ENCODE measurements around the gene GALNT10.

Gene GALNT10

DNA sequence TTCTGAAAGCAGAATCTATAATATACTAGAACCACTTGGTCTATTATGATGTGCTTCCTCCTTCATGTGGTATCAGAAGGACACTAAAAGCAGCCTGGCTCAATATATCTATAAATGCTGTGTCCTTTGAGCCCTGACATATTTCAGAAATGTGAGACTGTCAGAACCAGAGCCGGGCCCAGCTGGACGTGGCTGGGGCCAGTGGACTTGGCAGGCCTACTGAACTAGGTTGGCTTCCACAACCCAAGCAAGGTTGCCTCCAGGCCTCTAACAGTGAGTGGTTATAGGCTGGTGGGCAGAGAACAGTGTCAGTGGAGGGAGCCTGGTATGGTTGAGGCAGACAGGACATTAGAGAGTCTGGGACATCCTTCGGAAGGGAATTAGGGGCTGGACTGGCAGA lies 78.9 kb downstream of the GALNT10 start:
- no peak for DNase-seq

DNA sequence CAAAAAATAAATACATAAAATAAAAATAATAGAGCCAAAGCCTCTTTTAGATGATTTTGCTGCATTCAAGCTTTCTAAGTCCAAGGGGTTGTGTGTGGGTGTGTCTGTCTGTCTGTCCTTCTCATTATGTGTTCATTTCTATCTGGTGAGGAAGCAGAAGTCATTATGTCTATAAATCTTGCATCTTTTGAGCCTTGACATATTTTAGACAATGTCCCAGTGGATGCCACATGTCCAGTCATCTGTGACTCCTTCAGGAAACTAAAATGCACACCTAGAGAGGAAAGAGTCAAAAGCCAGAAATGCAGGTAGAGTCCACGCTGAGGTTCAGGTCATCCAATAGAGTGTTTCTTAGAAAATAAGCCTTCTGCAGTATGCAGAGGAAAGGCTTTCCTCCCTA lies 80.9 kb downstream of the GALNT10 start:
- no peak for DNase-seq

- DNase-seq = peak; percentile 16
Observed at GRCh38 chr5:154271936-154272514, 81.5 kb downstream of the GALNT10 start.

DNA sequence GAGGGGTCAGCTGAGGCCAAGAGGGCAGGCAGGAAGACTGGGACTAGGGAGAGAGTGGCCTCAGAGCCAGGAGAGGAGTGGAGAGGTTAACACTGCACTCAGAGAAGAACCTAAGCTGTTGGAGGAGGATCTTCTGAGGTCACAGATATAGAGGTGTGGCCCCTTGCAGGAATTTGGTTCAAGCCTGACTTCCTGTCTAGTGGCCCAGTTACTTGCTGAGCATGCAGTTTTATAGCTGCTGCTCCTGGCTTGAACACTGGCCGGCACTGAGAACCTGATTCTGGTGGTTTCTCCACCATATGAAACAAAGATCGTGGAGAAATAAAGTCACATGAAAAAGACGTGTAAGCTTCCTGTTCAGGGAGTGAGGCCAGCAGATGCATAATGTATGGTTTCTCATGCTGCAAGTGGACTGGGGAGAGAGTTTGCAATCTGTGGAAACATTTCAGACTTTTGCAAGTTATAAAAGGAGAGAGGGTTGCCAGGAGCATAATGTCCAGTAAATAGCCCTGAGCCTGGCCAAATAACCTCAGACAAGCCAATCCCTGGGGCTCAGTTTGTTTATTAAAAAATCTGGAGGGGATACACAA lies 82.6 kb downstream of the GALNT10 start:
- DNase-seq = no peak

DNA sequence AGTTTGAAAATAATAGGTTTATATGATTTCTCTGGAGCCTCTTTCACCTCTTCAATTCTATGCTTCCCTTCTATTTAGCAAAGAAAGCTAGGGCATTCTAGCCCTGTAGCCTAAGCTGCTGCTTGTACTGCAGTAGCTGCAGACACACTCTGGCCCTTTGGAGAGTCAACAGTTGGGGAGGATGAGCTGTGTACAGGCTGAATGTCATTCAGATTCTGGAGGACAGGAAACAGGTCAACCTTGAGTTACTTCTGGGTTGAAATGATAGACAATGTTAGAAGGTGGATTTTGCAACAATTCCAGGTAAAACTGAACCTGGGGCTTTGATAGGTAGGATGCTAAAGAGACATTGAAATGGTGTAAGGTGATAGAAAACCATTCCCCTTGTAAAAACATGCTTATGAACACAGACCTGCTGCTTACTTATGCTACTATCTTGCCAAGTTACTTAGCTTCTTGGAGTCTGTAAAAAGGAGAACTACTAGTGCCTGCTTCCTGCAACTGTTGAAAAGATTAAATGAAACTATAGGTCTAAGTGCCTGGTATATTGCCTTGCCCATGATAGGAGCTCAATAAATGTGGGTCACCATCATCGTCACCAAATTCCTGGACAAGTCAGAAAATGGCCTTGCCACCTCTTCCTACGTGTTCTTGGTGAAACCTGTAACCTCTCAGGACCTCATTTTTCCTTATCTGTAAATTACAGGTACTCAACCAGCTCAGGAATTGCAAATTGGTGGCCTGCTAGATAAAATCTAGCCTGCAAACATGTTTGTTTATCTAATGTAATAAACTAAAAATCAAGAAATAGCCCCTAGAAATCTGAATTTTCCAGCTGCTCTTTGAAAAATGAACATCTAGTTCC lies 83.7 kb downstream of the GALNT10 start:
- no peak for DNase-seq

- DNase-seq = no peak
Observed at GRCh38 chr5:154274828-154275185, 84.3 kb downstream of the GALNT10 start.

DNA sequence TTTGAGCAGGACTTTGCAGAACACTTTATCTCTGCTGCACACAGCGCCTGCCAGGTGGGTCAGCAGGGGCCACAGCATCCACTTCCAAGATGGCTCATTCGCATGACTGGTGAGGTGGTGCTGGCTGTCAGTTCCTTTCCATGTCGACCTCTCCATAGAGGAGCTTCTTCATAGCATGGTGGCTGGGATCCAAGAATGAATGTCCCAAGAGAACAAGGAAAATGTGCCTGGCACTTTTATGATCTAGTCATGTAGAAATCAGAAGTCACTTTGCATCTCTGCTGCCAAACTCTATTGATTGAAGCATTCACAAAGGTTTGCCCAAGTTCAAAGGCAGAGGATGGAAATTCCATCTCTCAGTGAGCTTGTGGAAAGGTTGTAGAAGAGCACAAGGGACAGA lies 85.0 kb downstream of the GALNT10 start:
- no peak for DNase-seq

DNA sequence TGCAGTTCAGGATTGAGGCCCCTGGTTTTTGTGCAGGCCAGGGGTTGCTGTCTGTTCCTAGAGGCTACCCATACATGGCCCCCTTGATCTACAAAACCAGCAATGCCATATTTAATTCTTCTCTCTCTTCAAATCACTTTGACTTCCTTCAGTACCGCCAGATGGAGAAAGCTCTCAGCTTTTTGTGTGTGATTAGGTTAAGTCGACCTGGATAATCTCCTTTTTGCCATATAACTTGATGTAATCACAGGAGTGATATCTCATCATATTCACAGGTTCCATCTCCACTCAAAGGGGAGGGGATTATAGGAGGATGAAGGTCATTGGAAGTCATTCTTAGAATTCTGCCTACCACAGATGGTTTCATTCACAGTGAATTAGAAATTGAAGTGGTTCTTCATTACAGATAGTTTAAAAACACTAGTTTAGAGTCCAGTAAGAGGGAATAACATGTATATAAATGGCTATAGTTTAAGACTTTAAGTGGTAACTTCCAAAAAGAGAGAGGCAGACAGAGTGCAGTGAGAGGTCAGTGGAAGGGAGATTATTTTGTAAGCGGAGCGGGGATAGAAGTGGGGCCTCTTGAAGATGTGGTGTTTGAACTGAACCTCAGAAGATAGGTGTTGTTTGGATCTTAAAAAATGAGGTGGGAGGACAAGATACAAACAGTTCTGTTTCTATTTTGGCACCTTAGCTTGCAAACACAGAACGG lies 85.9 kb downstream of the GALNT10 start:
- peak; percentile 51 for DNase-seq

GRCh38 chr5:154276973-154277331 lies 86.4 kb downstream of the GALNT10 start:
- no peak for DNase-seq

DNA sequence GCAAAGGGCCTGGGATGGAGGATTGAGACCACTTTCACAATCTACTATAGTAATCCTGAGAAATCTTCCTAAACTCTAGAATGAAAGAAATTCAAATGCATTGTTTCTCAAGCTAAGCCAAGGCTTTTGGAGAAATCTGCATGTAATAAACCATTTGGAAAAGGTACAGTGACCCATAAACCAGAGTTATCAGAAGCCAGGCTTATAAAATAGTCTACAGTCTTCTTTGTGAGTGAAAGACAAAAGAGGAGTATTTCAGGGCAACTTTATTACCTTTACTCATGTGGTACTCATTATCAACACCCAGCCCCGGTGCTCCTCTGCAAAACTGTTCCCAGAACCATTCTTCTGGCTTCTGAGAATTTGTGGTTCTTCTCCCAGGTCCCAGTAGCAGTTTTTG lies 87.0 kb downstream of the GALNT10 start:
- no peak for DNase-seq

GRCh38 chr5:154278186-154278585 lies 87.7 kb downstream of the GALNT10 start:
- DNase-seq = no peak

DNA sequence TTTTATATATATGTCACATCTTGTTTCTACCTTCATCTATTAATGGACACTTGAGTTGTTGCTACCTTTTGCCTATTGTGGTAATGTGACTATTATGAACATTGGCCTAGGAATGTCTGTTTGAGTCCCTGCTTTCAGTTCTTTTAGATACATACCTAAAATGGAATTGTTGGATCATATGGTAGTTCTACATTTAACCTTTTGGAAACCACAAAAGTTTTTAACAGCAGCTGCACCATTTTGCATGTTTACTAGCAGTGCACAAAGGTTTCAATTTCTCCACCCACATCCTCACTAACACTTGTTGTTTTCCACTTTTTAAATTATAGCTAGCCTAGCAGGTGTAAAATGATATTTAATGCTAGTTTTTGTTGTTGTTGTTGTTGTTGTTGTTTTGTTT lies 88.4 kb downstream of the GALNT10 start:
- no peak for DNase-seq

- DNase-seq = no peak
Observed at GRCh38 chr5:154284433-154284832, 93.9 kb downstream of the GALNT10 start.

DNA sequence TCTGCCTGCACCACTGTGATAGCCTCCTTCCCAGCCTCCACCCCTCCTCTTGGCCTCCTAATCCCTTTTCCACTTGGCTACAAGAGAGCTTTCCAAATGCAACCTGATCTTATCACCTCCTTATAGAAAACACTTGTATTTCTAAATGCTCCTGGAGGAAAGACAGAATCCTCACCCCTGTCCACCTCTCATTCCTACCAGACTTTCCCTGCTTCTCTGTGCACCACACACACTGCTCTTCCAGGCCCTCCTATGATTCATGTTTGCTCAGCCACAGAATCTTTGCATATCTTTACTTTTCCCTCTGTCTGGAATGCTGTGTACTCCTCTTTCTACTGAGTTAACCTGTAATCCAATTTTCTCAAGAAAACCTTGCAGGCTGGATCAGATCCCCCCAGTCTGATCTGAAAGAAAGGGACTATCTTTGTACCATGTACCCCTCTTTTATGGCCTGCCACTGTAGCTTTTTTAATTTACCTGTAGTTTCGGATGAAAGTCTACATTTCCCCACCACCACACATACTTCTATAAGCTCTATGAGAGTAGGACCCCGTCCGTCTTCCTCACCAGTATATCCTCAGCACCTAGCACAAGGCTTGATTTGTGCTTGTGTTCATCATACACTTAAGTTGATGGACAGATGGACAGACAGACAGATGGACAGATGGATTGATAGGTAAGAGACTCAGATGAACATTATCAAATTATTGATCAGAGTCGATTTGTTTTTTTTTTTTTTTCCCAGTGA lies 95.3 kb downstream of the GALNT10 start:
- DNase-seq = peak; percentile 9

DNA sequence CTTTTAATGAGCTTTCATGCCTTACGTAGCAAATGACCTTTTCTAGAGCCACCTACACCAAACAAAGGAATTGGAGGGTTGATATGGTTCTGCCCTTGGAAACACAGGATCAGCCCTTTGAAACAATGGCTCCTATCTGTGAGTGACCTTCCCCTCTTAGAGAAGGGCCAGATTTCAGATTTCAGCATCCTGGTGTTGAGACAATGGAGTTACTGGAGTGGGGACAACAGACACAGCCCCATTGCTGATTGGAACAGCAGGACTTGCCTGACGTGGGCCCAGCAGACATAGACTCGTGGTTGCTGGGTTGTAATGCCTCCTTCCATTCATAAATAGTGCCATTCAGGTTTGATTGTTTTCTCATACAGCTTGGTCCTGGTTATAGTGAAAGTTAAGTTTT lies 96.0 kb downstream of the GALNT10 start:
- no peak for DNase-seq

- no peak for DNase-seq
Observed at GRCh38 chr5:154287136-154287535, 96.6 kb downstream of the GALNT10 start.

- no peak for DNase-seq
Observed at GRCh38 chr5:154288145-154288544, 97.6 kb downstream of the GALNT10 start.

GRCh38 chr5:154291917-154292316 lies 101.4 kb downstream of the GALNT10 start:
- no peak for DNase-seq

- no peak for DNase-seq
Observed at GRCh38 chr5:154293219-154293618, 102.7 kb downstream of the GALNT10 start.

- no peak for DNase-seq
Observed at GRCh38 chr5:154295551-154295950, 105.0 kb downstream of the GALNT10 start.

DNA sequence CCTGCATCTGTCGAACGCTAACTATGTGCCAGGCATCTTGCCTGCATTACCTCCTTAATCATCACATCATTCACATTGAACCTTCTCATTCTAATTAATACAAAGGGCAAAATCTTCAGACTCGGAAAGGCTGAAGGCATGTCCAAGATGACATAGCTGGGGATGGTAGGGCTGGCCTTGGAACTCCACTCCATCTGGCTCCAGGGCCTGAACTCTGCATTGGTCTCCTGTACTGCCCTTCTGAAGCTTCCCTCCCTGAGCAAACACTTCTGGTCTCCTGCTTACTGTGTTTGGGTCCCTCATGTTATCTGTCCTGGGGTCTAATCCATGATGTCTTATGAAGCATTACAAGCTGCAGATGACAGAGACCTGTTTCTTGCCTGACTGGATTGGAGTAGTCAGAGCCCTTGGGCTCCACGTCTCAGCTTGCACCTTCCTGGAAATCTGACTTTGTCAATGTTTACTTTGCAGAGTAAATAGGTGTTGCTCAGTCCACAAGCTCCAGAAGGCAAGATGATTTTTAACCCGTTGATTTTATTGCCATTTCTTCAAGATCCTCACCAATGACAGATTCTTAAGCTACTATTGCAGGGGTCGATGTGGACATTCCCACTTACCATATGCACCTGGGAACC lies 106.1 kb downstream of the GALNT10 start:
- no peak for DNase-seq

DNA sequence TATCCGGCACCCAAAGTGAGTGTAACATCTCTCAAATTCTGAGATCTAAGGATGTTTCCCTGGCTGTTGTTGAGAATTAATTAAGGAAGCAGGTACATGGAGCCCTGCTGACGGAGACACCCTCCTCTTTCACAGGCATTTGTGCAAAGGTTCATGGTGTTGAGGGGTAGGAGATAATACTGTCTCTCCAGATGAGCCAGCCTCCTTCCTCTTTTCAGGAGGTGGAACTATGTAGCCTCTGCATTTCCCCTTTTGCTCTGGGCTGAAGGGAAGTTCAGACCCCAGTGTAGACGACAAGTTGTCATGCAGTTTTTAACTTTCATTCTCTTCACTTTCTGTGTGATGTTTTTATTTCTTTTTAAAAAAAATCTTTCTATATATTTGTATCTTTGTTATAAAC lies 107.5 kb downstream of the GALNT10 start:
- DNase-seq = no peak

Measured in NCI-H2227 treated with DMSO at 0.1 percent for 48 hours (cell line).